Muscle layer of duodenum (tissue), 2 donors: Measurements from ENCODE around the gene ALPP.
"Not testable (repeated sequence)": the region's sequence is repeated elsewhere in the genome, so short reads cannot be mapped to it uniquely, and the experiment has no call there.

Experiments used
- H3K27ac ChIP-seq: one replicate; pipeline ENCODE4 v1.7.0; 2013; ENCODE audit warnings: mild to moderate bottlenecking, low read length
- H3K27me3 ChIP-seq: one replicate; pipeline ENCODE4 v1.7.0; 2013; ENCODE audit warnings: low read depth, mild to moderate bottlenecking, control low read depth, low read length
- H3K36me3 ChIP-seq, 2 donors: one replicate each; pipeline ENCODE4 v1.7.0; 2013; ENCODE audit warnings: low read length in 2 of 2, control low read depth in 1 of 2, mild to moderate bottlenecking in 1 of 2; ENCODE audit not compliant: insufficient read depth in 2 of 2, control insufficient read depth in 1 of 2
- H3K4me1 ChIP-seq, 2 donors: one replicate each; pipeline ENCODE4 v1.7.0; 2013; ENCODE audit warnings: low read length in 2 of 2, mild to moderate bottlenecking in 2 of 2, control low read depth in 1 of 2, moderate library complexity in 1 of 2; ENCODE audit not compliant: insufficient read depth in 2 of 2, control insufficient read depth in 1 of 2
- H3K4me3 ChIP-seq, 2 donors: one replicate each; pipeline ENCODE4 v1.7.0; 2013; ENCODE audit warnings: low read length in 2 of 2, low read depth in 1 of 2, mild to moderate bottlenecking in 1 of 2
- H3K9me3 ChIP-seq, 2 donors: one replicate each; pipeline ENCODE4 v1.7.0; 2013; ENCODE audit warnings: low read length in 2 of 2, control low read depth in 1 of 2, mild to moderate bottlenecking in 1 of 2; ENCODE audit not compliant: control insufficient read depth in 1 of 2
- donor health status: healthy.

Gene ALPP

DNA sequence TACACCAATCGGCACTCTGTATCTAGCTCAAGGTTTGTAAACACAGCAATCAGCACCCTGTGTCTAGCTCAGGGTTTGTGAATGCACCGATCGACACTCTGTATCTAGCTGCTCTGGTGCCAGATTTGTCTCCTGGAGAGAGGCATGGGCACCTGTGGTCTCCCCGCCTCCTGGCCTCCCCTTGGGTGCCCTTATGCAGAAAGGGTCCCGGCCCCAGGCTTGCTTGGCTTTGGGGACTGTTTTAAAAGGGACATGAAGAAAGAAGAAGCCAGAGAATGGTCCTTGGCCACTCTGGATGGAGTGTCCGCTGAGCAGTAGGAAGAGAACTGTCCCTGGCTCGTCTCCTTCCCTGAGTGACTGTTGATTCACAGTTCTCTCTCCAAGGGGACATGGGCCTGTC is 11.5 kb upstream of the ALPP start:
- peaks cover 0 to 4% of the 10 kb centered on the region in 2 donors for H3K4me1 ChIP-seq
- no peaks in the 10 kb centered on the region for H3K36me3 ChIP-seq
- no peak overlapping the region for H3K4me3 ChIP-seq
- H3K27ac ChIP-seq, result no peak overlapping the region
- H3K9me3 ChIP-seq, result no peaks in the 10 kb centered on the region
- H3K27me3 ChIP-seq, result no peaks in the 10 kb centered on the region

DNA sequence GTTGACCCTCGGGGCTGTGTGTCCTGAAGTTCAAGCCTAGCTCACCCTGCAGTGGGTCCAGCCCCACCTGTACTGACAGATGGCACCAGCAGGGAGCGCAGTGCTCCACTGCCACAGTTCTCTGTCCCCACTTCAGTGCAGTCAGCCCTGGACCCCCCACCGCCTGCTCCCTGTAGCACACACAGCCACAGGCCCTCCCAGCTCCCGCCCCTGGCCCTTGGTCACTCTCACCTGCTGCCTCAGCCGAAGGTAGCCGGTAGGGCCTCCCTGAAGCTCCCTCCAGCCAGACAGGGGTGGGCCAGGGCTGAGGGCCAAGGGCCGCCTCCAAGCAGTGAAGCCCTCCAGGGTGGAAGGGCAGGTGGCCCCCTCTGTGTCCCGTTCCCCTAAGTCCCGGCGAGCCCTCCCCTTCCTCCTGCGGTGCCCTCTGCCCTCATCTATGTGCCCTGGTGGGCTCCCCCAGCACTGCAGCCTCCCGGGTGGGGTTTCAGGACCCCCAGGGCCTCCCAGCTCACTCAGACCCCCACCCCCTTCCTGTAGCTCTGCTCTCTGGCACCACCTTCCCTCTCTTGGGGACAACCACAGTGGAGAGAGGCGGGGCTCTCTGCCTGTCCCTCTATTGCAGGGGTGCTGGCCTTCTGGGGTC is 10.8 kb upstream of the ALPP start:
- no peaks in the 10 kb centered on the region for H3K9me3 ChIP-seq
- no peak overlapping the region for H3K27ac ChIP-seq
- H3K36me3 ChIP-seq, result no peaks in the 10 kb centered on the region
- no peak overlapping the region for H3K4me3 ChIP-seq
- no peaks in the 10 kb centered on the region for H3K27me3 ChIP-seq
- H3K4me1 ChIP-seq, result peaks cover 0 to 4% of the 10 kb centered on the region in 2 donors

DNA sequence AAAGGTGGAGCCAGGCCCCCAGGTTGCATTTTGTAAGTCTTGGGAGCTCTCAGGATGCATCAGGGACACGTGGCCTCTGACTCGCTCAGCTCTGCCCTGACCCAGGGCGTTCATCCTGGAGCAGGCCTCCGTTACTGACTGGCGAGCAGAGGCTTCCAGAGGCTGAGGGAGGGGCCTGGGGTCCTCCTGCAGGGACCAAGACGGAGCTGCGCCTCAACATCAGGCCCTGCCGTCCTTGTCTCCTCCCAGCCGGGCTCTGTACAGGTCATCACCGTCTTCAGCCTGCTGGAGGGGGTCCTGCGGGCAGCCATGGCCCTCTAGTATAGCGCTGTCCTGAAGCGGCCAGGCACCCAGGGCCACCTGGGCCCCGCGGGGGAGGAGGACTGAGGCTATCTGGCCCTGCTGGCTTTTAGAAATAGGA is 10.2 kb upstream of the ALPP start:
- Histone ChIP-seq H3K4me1 (peaks cover 0 to 4% of the 10 kb centered on the region in 2 donors), H3K9me3 (no peaks in the 10 kb centered on the region), H3K27ac (no peak overlapping the region), H3K4me3 (no peak overlapping the region), H3K27me3 (no peaks in the 10 kb centered on the region), H3K36me3 (no peaks in the 10 kb centered on the region)

GRCh38 chr2:232369126-232369951 is 9.2 kb upstream of the ALPP start:
- no peaks in the 10 kb centered on the region for H3K36me3 ChIP-seq
- no peak overlapping the region for H3K27ac ChIP-seq
- no peak overlapping the region for H3K4me3 ChIP-seq
- H3K4me1 ChIP-seq, result peaks cover 0 to under 1% of the 10 kb centered on the region in 2 donors
- H3K27me3 ChIP-seq, result no peaks in the 10 kb centered on the region
- no peaks in the 10 kb centered on the region for H3K9me3 ChIP-seq

DNA sequence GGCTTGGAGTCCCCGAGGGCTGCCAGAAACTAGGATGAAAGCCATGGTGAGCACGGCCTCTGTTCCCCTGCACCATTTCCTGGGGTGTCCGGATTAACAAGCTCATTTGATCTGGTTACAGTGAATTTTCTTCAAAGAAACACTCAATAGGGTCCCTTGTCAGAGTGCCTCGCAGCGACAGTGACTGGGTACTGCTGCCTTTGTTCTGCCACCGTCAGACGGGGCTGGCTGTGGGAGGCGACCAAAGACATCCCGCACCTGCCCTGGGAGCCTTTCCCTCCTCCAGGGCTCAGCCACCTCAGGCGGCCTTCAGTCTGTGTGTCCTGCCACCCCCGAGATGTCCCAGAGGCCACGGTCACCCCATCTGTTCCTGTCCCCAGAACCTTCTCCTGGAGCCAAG is 8.5 kb upstream of the ALPP start:
- H3K4me1 ChIP-seq, H3K9me3 ChIP-seq, H3K27me3 ChIP-seq, H3K27ac ChIP-seq, H3K36me3 ChIP-seq, H3K4me3 ChIP-seq: not testable (repeated sequence)

DNA sequence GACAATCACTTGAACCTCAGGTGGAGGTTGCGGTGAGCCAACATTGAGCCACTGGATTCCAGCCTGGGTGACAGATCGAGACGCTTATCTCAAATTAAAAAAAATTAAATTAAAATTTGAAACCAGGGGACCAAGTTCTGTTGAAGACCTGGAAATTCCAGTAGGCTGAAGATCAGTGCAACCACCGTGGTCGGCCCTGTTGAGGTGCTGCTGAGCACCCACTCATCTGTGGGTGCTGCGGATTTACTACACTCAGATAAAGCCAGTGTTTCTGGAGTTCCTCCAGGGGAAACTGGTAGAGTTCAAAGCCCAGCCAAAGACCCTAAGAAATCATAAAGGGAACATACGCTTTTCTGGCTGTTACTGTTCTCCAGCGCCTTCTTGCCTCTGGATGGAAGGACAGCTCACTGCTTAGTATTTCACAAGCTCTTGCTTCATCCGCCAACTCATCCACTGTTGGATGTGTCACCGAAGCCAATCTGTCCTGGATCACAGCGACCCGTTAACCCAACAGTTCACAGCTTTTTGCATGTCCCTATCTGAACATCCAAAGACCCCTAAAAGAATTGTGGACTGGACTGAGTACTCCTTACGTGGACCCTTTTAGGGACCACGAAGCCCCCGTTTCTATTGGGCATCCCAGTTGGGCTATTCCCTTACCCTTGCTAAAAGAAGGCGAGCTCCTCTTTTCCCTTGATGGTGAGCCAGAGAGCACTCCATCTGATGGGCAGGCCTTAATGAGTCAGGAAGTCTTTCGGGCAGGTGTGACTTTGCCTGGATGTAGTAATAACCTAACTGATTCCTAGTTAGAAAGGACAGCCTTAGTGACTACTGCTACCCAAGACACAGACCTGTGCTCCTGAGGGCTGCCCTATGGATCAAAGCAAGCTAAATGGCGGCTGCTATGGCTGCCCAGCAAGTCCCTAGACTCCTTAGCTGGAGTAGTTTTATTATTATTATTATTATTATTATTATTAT is 6.0 kb upstream of the ALPP start:
- no peaks in the 10 kb centered on the region for H3K36me3 ChIP-seq
- no peaks in the 10 kb centered on the region for H3K4me1 ChIP-seq
- H3K27ac ChIP-seq, result no peak overlapping the region
- H3K9me3 ChIP-seq, result no peaks in the 10 kb centered on the region
- no peaks in the 10 kb centered on the region for H3K27me3 ChIP-seq
- H3K4me3 ChIP-seq, result no peak overlapping the region

GRCh38 chr2:232374356-232374755 is 4.2 kb upstream of the ALPP start:
- Histone ChIP-seq H3K27ac (no peak overlapping the region), H3K36me3 (no peaks in the 10 kb centered on the region), H3K27me3 (no peaks in the 10 kb centered on the region), H3K4me3 (no peak overlapping the region), H3K4me1 (no peaks in the 10 kb centered on the region), H3K9me3 (no peaks in the 10 kb centered on the region)

DNA sequence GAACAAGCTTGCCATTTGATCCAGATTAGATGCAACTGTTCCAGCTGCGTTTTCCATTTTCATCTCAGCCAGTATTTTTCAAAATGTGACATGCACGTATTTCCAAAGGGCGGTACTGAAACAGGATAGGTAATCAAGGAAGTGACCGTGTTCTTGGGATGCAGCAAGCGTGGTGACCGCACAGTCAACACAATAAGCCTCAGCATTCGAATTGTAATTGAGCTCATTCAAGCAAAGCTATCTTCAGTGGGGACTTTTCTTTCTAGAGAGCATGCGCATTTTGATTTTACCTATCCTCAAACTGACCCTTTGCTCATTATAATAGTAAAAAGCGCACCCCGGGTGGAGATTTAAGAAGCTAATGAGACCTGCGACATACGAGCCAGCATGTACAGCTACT is 3.4 kb upstream of the ALPP start:
- no peaks in the 10 kb centered on the region for H3K36me3 ChIP-seq
- H3K27me3 ChIP-seq, result no peaks in the 10 kb centered on the region
- no peaks in the 10 kb centered on the region for H3K9me3 ChIP-seq
- H3K4me3 ChIP-seq, result no peak overlapping the region
- H3K4me1 ChIP-seq, result no peaks in the 10 kb centered on the region
- H3K27ac ChIP-seq, result no peak overlapping the region

DNA sequence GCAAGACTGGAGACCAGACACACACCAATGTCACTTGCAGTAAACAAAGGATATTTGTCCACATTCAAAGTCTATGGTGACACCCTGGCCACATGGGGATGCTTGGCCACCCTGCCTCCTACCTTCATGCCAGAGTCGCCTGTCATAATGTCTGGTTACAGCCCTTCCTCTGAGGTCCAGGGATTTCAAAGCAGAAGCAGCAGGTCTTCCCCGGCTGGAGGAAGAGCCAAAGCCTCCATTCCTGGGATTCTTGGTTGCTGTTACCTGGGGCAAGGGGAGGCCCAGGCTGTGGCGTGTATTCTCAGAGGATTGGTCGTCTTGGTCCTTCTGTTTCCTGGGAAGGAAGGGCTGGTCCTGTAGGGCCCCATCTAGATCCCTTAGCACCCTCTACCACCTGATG is 2.3 kb upstream of the ALPP start:
- Histone ChIP-seq H3K4me1 (no peaks in the 10 kb centered on the region), H3K36me3 (no peaks in the 10 kb centered on the region), H3K4me3 (no peak overlapping the region), H3K27me3 (no peaks in the 10 kb centered on the region), H3K9me3 (no peaks in the 10 kb centered on the region), H3K27ac (no peak overlapping the region)

DNA sequence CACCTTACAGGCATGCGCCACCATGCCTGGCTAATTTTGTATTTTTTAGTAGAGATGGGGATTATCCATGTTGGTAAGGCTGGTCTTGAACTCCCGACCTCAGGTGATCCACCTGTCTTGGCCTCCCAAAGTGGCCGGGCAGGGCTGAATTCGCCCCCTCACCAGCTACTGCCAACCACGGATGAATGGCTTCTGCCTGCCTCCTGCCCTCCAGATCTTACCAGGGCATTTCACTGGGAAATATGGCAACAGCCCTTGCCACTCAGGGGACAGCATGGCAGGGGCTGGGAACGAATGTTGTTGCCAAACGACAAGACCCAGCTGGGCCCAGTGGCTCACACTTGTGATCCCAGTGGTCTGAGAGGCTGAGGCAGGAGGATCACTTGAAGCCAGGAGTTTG is 1.8 kb upstream of the ALPP start:
- peaks cover 1% of the 10 kb centered on the region for H3K27me3 ChIP-seq
- no peaks in the 10 kb centered on the region for H3K9me3 ChIP-seq

GRCh38 chr2:232377319-232377718 is 1.2 kb upstream of the ALPP start:
- no peaks in the 10 kb centered on the region for H3K36me3 ChIP-seq
- peaks cover 7% of the 10 kb centered on the region for H3K27me3 ChIP-seq
- no peak overlapping the region for H3K27ac ChIP-seq
- no peaks in the 10 kb centered on the region for H3K9me3 ChIP-seq
- no peaks in the 10 kb centered on the region for H3K4me1 ChIP-seq
- H3K4me3 ChIP-seq, result no peak overlapping the region

More for the DNA sequence above, 1.8 kb upstream of the ALPP start:
- no peaks in the 10 kb centered on the region for H3K36me3 ChIP-seq
- H3K4me3 ChIP-seq, result no peak overlapping the region
- H3K4me1 ChIP-seq, result no peaks in the 10 kb centered on the region
- no peak overlapping the region for H3K27ac ChIP-seq
